ENCODE measurements around the gene EVC2.
A peak's percentile ranks its signal among the peaks of the same experiment; 100 is the strongest.

DNA sequence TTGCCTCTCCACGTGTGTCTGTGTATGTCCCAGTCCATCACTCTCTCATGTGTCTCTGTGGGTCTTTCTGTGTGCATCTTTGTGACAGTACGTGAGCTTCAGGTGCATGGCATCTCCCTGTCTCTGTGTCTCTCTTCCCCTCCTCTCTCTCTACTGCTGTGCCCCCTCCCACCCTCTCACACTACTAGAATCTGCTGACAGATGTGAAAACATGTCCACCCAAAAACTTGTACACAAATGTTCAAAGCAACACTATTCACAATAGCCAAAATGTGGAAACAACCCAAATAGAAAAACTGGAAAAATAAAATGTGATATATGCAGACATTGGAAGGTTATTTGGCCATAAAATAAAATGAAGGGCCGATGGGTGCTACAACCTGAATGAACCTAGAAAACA is 12.6 kb upstream of the EVC2 start:
- TF ChIP-seq, protein P1, sequence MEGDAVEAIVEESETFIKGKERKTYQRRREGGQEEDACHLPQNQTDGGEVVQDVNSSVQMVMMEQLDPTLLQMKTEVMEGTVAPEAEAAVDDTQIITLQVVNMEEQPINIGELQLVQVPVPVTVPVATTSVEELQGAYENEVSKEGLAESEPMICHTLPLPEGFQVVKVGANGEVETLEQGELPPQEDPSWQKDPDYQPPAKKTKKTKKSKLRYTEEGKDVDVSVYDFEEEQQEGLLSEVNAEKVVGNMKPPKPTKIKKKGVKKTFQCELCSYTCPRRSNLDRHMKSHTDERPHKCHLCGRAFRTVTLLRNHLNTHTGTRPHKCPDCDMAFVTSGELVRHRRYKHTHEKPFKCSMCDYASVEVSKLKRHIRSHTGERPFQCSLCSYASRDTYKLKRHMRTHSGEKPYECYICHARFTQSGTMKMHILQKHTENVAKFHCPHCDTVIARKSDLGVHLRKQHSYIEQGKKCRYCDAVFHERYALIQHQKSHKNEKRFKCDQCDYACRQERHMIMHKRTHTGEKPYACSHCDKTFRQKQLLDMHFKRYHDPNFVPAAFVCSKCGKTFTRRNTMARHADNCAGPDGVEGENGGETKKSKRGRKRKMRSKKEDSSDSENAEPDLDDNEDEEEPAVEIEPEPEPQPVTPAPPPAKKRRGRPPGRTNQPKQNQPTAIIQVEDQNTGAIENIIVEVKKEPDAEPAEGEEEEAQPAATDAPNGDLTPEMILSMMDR (conservative IDR thresholded peaks at IDR 0.05; ENCODE audit: low read depth, low read length) = no peak
- TF ChIP-seq MAZ (IDR thresholded peaks at IDR 0.05; ENCODE audit: borderline replicate concordance, low read depth, low read length) (no peak), CHD1 (IDR thresholded peaks at IDR 0.05; ENCODE audit: low read depth, low read length) (no peak), POLR2A (IDR thresholded peaks at IDR 0.05; ENCODE audit: low read depth, low read length) (no peak), RAD21 (IDR thresholded peaks at IDR 0.05; ENCODE audit: low read length) (no peak), NFE2L2 (IDR thresholded peaks at IDR 0.05; ENCODE audit: low read depth, low read length) (no peak), SMC3 (IDR thresholded peaks at IDR 0.05; ENCODE audit: low read depth, low read length) (no peak), BHLHE40 (IDR thresholded peaks at IDR 0.05; ENCODE audit: low read depth, low read length) (no peak), MAFK (IDR thresholded peaks at IDR 0.05; ENCODE audit: low read depth, low read length) (peak; percentile 82), MXI1 (IDR thresholded peaks at IDR 0.05; ENCODE audit: borderline replicate concordance, low read depth, low read length) (no peak), RCOR1 (IDR thresholded peaks at IDR 0.05; ENCODE audit: insufficient replicate concordance, low read length) (no peak), CEBPB (IDR thresholded peaks at IDR 0.05; ENCODE audit: low read depth, low read length) (no peak)
- TF ChIP-seq, protein P2, sequence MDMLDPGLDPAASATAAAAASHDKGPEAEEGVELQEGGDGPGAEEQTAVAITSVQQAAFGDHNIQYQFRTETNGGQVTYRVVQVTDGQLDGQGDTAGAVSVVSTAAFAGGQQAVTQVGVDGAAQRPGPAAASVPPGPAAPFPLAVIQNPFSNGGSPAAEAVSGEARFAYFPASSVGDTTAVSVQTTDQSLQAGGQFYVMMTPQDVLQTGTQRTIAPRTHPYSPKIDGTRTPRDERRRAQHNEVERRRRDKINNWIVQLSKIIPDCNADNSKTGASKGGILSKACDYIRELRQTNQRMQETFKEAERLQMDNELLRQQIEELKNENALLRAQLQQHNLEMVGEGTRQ (IDR thresholded peaks at IDR 0.05; ENCODE audit: low read depth, low read length) = no peak

Measured in IMR-90 (cell line).